Stimulated activated CD4-positive, alpha-beta T cell treated with anti-CD3 and anti-CD28 coated beads, Interleukin-15, amount 100 ng/mL, for 24 hours (primary cell): Measurements from ENCODE around the gene GOLIM4.
"Not testable (repeated sequence)": the region's sequence is repeated elsewhere in the genome, so short reads cannot be mapped to it uniquely, and the experiment has no call there.

Source experiments
- DNase-seq: peaks from one replicate; pipeline ENCODE4 v3.0.0-alpha.2; 2020

The GOLIM4 gene

DNA sequence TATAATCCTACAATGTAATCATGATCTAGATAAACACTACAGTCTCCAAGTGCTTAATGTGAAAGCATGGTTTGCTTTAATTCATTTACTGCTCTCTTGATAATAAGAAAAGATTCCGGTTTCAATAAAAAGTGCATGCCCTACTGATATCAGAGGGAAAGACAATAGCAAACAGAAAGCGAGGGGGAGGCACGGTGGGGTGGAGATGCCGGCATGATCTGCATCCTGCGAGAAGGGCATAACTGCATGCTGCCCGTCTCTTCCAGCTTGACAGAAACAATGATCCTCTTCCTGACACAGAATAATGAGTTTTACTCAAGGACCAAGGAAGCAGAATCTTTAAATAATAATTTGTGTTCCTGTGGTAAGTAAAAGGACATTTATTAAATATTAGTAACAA is 51.7 kb downstream of the GOLIM4 start:
- DNase-seq = no peak

DNA sequence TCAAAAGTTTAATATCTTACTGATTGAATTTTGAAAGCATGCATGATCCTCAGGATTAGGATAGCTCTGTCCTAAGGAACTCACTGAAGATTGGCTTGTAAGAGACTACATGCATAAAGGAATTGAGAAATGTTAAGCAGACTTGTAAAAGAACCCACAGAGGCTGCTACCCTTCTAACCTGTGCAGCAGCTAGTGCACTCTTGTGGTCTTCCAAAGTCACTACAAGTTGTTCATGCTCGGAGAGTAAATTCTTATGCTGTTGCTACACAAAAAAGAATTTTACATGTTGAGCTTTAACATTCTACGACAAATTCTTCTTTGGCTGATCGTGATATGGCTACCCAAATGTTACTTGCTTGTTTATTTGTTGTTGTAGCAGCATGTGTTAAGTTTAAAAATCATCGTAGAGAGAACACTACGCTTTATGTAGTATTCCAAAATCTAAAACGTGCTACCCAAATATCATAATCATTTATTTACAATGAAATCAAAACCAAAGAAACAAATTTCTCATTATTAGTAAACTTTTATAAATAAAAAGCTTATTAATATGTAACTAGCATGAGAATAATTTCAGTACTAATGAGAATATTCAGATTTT is 55.0 kb downstream of the GOLIM4 start:
- DNase-seq = no peak

- no peak for DNase-seq
These were observed 58.7 kb downstream of the GOLIM4 start for GRCh38 chr3:168037020-168037419.

DNA sequence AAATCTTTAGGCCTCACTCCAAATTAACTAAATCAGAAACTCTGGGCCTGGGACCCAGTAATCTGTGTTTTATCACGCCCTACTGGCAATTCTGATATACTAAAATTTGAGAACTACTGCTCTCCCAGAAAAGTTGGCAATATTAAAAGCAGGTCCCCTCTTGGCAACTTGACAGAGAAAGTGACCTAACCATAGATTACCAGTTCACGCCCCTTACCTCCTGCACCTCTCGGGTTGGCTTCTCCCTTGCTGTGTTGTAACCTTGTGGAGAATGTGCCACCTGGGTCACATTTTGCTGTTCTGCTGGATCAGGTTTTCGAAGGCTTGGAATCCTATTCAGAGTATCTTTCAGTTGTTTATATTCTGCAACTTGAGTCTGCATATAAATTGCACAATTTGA is 59.1 kb downstream of the GOLIM4 start:
- DNase-seq = no peak

DNA sequence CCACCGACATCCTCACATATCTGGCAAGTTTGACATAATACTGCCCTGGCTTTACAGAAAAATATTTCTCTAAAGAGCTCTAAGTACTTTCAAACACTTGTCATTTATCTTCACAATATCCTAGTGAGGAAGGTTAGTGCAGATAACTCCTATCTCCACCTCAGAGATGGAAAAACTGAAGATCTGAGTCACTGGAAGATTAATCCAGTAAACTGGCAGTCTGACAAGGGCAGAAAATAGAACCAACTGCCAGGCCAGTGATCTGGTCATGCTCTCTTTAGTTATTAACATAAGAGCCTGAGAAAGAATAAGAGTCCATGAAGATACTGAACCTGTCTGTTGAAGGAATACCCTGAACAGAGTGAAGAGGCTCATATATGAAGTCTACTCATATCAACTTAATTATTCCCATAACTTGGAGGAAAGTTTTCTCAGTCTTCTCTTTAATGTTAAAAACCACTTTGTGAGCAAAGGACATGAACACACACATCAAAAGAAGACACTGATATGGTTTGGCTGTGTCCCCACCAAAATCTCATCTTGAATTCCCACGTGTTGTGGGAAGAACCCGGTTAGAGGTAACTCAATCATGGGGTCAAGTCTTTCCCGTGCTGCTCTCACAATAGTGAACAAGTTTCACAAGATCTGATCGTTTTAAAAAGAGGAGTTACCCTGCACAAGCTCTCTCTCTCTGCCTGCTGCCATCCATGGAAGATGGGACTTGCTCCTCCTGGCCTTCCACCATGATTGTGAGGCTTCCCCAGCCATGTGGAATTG is 61.4 kb downstream of the GOLIM4 start:
- DNase-seq = no peak

DNA sequence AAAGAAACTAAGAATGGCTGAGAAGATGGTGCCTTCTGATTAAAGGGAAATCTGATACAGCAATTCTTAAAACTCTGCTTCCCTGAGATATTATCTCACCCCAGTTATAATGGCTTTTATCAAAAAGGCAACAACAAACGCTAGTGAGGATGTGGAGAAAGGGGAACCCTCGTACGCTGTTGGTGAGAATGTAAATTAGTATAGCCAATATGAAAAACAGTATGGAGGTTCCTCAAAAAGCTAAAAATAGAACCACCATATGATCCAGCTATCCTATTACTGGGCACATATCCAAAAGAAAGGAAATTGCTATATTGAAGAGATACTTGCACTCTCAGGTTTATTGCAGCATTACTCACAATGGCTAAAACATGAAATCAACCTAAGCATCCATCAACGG is 65.1 kb downstream of the GOLIM4 start:
- no peak for DNase-seq

DNA sequence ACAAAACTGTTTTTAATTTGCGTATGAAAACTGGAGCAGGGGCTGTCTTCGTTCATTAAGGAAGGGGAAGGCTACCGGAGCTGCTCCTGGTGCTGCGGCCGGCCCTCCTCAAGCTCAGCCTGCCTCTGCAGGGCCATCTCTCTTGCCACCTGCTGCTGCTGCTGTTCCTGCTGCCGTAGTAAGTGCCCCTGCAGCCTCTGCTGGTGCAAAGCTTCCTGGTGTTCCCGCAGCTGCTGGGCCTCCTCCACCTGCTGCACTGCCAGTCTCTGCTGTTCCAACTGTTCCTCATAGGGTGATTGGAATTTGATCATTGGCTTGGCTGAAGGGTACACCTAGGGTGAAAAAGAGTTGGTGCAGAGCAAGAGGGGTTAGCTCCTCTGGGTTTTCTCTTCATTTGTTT is 66.0 kb downstream of the GOLIM4 start:
- no peak for DNase-seq

DNA sequence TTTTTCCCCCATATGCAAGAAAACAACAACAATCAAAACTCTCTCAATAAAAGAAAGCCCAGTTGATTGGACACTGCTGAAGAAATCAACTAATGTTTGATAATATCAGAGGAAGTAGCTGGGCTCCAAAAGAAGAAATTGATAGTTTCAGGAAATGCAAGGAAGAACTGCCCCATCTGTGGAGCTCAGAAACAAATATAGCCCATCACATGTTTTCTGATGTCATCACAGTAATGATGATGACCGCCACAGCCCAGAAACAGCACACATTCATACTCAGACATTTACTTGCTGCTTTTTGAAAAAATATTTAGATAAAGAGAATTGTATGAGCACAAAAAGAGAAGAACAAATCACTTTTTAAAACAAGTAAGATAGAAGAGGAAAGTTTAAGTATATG is 67.6 kb downstream of the GOLIM4 start:
- DNase-seq = no peak

DNA sequence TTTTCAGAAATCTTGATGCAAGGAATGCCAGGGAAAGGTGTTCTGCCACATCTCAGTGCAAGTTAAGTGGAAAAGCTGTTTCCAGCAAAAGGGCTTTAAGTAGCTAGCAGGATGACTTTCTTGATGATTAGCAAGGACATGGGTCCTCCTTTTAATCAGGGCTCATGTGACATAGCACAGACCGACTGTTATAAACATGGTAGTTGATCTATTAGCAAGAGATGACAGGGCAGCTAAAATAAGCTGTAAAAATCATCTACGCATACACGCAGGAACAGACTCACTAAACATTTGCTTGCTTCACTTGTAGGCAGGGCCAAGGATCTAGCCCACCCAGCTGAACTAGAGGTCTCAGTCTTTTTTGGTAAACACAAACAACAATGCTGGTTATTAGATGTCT is 69.0 kb downstream of the GOLIM4 start:
- no peak for DNase-seq

DNA sequence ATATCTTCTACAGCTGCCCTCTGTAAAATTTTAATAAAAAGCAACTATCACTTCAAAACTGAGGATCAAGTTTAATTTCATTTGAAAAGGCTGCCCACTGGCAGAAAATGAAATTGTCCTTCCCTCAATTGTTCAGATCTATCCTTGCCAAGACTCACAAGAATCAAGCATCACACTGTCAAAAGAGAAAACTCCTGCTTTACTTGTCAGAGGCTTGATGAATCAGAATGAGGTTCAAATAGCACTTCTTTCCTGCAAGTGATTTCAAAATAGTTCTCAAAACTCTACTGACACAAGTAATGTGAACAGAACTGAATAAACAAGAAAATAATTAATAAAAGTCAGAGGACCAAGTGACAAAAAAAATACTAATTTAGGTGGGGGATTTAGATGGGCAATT is 70.6 kb downstream of the GOLIM4 start:
- DNase-seq = no peak

DNA sequence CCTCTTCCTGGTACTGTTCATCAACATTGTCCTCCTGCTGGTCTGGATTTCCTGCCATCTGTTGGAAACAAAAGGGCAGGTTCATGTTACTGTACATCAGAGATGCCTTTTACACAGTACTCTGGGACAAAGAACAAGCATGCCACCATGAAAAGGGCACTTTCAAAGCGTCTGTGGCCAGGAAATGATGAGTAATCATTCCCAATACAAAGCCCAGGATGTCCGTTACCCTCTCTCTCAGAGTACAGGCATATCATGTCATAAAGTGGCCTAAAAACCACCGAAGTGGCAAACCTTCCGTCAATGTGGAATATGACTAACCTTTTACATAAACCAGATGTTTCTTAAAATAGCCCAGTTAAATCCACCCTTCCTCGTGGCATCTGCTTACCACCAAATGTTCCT is 71.2 kb downstream of the GOLIM4 start:
- DNase-seq = peak; percentile 6

- no peak for DNase-seq
These were observed 73.8 kb downstream of the GOLIM4 start for GRCh38 chr3:168021737-168022450.

GRCh38 chr3:168011280-168011679 is 84.4 kb downstream of the GOLIM4 start:
- DNase-seq = not testable (repeated sequence)

- DNase-seq = no peak
These were observed 89.1 kb downstream of the GOLIM4 start for GRCh38 chr3:168006584-168006983.

DNA sequence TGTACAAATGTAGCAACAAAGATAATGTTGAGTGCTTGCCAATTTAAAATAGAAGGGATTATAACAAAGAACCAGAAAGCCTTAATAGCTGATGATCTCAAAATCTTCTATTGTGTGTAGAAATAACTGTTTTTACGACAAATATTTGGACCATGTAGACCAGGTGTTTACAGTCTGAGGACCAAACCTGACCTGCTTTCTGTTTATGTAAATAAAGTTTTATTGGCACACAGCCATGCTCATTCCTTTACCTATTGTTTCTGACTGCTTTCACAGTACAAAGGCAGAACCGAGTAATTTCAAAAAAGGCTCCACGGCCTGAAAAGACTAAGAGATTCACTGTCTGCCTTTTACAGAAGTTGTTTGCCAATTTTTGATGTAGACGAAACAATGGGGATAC is 91.8 kb downstream of the GOLIM4 start:
- no peak for DNase-seq

DNA sequence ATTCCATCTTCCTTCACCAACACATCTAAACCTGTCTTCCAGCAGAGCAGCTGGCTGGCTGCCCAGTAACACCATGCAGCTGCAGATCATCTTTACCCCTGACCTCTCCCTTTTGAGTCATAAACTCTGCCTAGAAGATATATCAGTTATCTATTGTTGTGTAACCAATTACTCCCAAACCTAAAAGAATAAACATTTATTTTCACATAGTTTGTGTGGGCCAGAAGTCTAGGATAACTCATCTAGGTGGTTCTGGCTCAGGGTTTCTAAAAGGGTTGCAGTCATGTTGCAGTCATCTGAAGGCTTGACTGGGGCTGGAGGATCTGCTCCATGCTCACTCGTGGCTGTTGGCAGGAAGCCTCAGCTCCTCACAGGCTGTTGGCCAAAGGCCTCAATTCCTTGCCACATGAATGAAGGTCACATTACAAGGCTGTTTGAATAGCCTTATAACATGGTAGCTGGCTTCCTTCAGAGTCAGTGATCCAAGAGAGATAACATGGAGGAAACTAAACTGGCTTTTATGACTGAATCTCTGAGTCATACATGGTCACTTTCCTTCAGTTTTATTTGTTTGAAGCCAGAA is 92.8 kb downstream of the GOLIM4 start:
- no peak for DNase-seq

GRCh38 chr3:168001244-168001643 is 94.5 kb downstream of the GOLIM4 start:
- no peak for DNase-seq

GRCh38 chr3:167998253-167998652 is 97.5 kb downstream of the GOLIM4 start:
- DNase-seq = no peak

DNA sequence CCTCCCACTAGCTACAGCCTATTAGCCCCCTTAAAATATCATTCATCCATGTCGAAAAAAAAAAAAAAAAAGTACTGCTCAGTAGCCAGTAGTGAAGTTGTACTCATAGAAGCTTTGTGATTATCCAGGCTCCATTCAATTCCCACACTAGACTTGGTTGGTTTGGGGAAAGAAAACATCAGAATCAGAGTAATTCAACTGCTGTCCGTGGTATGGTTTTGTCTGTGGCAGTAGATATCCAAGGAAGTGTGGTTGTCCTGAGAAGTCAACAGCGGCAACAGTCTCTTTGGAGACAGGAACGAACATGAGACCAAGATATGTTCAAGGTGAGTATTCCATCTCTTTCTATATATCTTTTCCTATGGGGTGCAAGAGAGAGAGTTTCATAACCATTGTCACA is 99.2 kb downstream of the GOLIM4 start:
- no peak for DNase-seq

DNA sequence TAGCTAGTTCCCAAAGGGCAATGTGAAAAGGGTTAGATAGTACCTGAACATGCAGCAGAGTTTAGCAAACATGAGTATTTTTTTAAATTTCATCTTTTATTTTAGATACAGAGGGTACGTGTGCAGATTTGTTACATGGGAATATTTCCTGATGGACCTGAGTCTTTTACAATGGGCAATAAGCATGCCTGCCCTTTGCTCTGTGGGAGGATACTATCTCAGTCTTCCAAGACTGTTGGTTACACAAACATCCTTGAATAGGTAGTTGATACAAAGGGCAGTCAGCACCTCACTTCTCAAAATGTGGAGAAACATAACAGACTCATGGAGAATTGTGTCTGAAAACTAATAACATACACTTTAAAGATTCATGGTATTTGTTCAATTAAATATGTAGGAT is 103.3 kb downstream of the GOLIM4 start:
- no peak for DNase-seq

GRCh38 chr3:167991213-167991612 is 104.5 kb downstream of the GOLIM4 start:
- DNase-seq = no peak

DNA sequence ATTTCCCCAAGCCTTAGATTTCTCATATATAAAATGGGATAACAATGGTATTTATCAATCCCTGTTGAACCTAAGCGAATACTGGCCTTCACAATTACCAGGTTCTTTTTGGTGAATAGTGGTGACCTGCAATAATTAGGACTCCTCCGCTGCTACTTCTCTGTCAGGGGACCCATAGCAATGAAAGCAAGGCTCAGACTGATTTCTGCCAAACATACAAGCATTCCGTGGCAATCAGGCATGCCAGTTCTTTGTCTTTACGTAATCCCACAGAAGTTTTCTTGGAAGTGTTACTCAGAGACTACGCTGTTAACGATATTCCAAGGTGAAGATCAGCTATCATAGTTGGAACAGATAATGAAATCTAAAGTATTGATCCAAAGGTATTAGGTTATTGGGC is 105.7 kb downstream of the GOLIM4 start:
- DNase-seq = no peak

- DNase-seq = no peak
These were observed 106.7 kb downstream of the GOLIM4 start for GRCh38 chr3:167989066-167989465.

GRCh38 chr3:167983583-167983982 is 112.1 kb downstream of the GOLIM4 start:
- DNase-seq = no peak
